Heart left ventricle (tissue), 16 donors: Measurements from ENCODE around the gene UNC119B. TPM values are rescaled to one million over a fixed set of nuclear protein-coding genes. Genes with fewer than 3 reads are reported as not detected.

ENCODE experiments used
- ATAC-seq, 4 donors: fragments of 200-7000 bp; cut with Tn5 transposase; one replicate each; pipeline ENCODE4 v1.9.1; 2020 to 2022; ENCODE audit warnings: moderate library complexity in 4 of 4, mild to moderate bottlenecking in 3 of 4, moderate number of reproducible peaks in 1 of 4
- DNase-seq, 5 donors: peaks; one replicate each; pipeline ENCODE4 v3.0.0-alpha.2; 2020
- H3K27ac ChIP-seq, 12 donors: fragments of 200-600 bp; sonication (generic) in 4 of 12; one replicate each; pipeline versions ENCODE4 v1.5.0 to v1.8.0; 2016 to 2022; ENCODE audit warnings: mild to moderate bottlenecking in 2 of 12
- H3K27me3 ChIP-seq, 9 donors: fragments of 200-600 bp; sonication (generic) in 2 of 9; one replicate each; pipeline versions ENCODE4 v1.5.1 to v1.8.0; 2016 to 2022; ENCODE audit warnings: mild to moderate bottlenecking in 3 of 9
- H3K36me3 ChIP-seq, 9 donors: fragments of 200-600 bp; sonication (generic) in 2 of 9; one replicate each; pipeline versions ENCODE4 v1.5.0 to v1.8.0; 2018 to 2022; ENCODE audit warnings: mild to moderate bottlenecking in 2 of 9
- H3K4me1 ChIP-seq, 12 donors: fragments of 200-600 bp; sonication (generic) in 4 of 12; one replicate each; pipeline versions ENCODE4 v1.5.0 to v1.8.0; 2016 to 2022; ENCODE audit warnings: mild to moderate bottlenecking in 3 of 12
- H3K4me3 ChIP-seq, 12 donors: fragments of 200-600 bp; sonication (generic) in 4 of 12; one replicate each; pipeline versions ENCODE4 v1.5.0 to v1.8.0; 2017 to 2022; ENCODE audit warnings: mild to moderate bottlenecking in 9 of 12, moderate library complexity in 4 of 12
- H3K9me3 ChIP-seq, 12 donors: fragments of 200-600 bp; sonication (generic) in 4 of 12; one replicate each; pipeline versions ENCODE4 v1.5.0 to v1.8.0; 2016 to 2022; ENCODE audit warnings: mild to moderate bottlenecking in 1 of 12
- CTCF ChIP-seq, 12 donors: fragments of 200-600 bp; sonication (generic) in 4 of 12; IDR thresholded peaks; one replicate each; pipeline versions ENCODE4 v1.5.0 to v1.8.0; 2018 to 2022; ENCODE audit warnings: antibody characterized with exemption in 12 of 12, mild to moderate bottlenecking in 5 of 12
- POLR2A ChIP-seq, 2 donors: fragments of 450-650 bp; IDR thresholded peaks; one replicate each; pipeline ENCODE4 v1.6.1; 2017; ENCODE audit warnings: antibody characterized with exemption in 2 of 2, mild to moderate bottlenecking in 2 of 2, moderate library complexity in 2 of 2
- WGBS, 4 donors: extraction: QIAGEN DNeasy Blood & Tissue Kit in 2 of 4; methylation state at CpG; one replicate each; pipeline versions ENCODE4 v1.1.5 to v1.1.7; 2013 to 2018; 5-methylcytosine and 5-hydroxymethylcytosine counted together
- intact Hi-C, 10 donors: fragments of 100-400 bp; cut with DNase I; formaldehyde crosslinking; loops; one replicate each; pipeline versions ENCODE4 v1.11.1 to v1.14.2; 2022
- polyA plus RNA-seq, 2 donors: library from polyadenylated mRNA; stranded (reverse); fragments of 200-250 nt; gene quantifications; one replicate each; pipeline ENCODE4 v1.2.3, GENCODE V29; 2013
- total RNA-seq, 9 donors: library from RNA; depleted of rRNA in 2 of 9; stranded (reverse); fragments of >200 nt in 2 of 9; fragmentation: NEBNext Ultra II Directional in 3 of 9; extraction: Animal tissue kit (Norgen Biotek cat#: 25700) in 3 of 9; gene quantifications; one replicate each; pipeline versions ENCODE4 v1.1.0 to v1.2.4, GENCODE V29; 2016 to 2023
- donor health status: ischemic (EF 13 %, LVEDD 7.1; RV severe dilation, severe dysfunction).
- donor health status: healthy with polysubstance abuse.
- donor health status: DM: no; HTN: yes; CAD: no.
- donor health status: DM: no; HTN: no; CAD: no.
- donor health status: ischemic (EF 25% LVEDD 6.9; RV normal size, moderate dysfunction).
- donor health status: ischemic (EF 25% LVEDD 5.7; RV mildly dilated, moderate dysfunction).
- donor health status: healthy.
- donor health status: DM: yes; HTN: yes; CAD: no.
- donor health status: ischemic (EF 35%, LVEDD 5.7; RV mildly dilated, moderate dysfunction).
- donor health status: nonischemic (EF 11% LVEDD 7.7; RV severe dilation, severe dysfunction).
- donor health status: DM: yes; HTN: yes; CAD: no.
- donor health status: PGD.
- donor health status: ischemic (EF 29% LVEDD 5.4; RV normal size, mild dysfunction).
- donor health status: nonischemic (EF 23%, LVEDD 6.1; RV moderate dilation, normal function).

Gene UNC119B
- total and polyA plus RNA-seq, 11 donors, result 3.9 to 13.7 (median 10.7) TPM

DNA sequence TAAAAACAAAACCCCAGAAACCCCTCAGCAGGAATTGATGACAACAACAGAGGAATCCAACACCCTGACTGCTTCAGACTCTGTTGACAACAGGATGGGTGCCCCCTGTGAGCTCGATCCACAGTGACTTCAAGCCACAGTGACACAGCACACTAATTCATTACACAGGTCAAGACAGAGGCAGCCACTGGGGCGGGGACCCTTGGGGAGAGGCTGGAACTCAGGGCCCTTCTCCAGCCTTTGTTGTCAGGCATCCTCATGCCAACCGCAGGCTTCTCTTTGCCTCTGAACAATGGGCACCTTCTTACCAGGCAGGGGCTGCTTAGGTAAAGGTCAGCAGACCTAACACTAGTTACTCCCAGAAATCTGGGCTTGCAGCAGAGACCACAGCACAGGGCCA is 53.0 kb downstream of the UNC119B start:
- Histone ChIP-seq H3K9me3 (no peaks in the 10 kb centered on the region), H3K27me3 (no peaks in the 10 kb centered on the region), H3K4me1 (peaks cover 0 to 21% (median 10%) of the 10 kb centered on the region in 12 donors), H3K36me3 (peaks cover 0 to 72% (median 55%) of the 10 kb centered on the region in 9 donors), H3K4me3 (no peak overlapping the region), H3K27ac (peak overlapping the region in 1 of 12 donors; percentile 74)
- no peak for TF ChIP-seq CTCF (IDR thresholded peaks at IDR 0.05)
- TF ChIP-seq POLR2A (IDR thresholded peaks at IDR 0.05), result no peak
- no peak for ATAC-seq
- intact Hi-C loops, result loop anchor here in 3 of 10 donors (10.0 kb wide), 2 partner anchors 72 to 142 kb away; partner anchors contain the start of gene SPPL3 (in 2 of the 3)
- no peak for DNase-seq
- 73 to 77% (median 75%) methylated on average over 3 of the region's 3 CpGs for WGBS, 4 donors

GRCh38 chr12:120764816-120765215 is 54.6 kb downstream of the UNC119B start:
- no peak for DNase-seq
- WGBS, 4 donors, result 77 to 90% (median 83%) methylated on average over 9 of the region's 9 CpGs
- peaks cover 0 to 21% (median 10%) of the 10 kb centered on the region in 12 donors for H3K4me1 ChIP-seq
- H3K9me3 ChIP-seq, result no peaks in the 10 kb centered on the region
- H3K4me3 ChIP-seq, result no peak overlapping the region
- TF ChIP-seq CTCF (IDR thresholded peaks at IDR 0.05) (no peak), POLR2A (IDR thresholded peaks at IDR 0.05) (no peak)
- no peaks in the 10 kb centered on the region for H3K27me3 ChIP-seq
- peak overlapping the region in 1 of 12 donors; percentile 38 for H3K27ac ChIP-seq
- peaks cover 0 to 84% (median 68%) of the 10 kb centered on the region in 9 donors for H3K36me3 ChIP-seq
- intact Hi-C loops, result loop anchor here in 3 of 10 donors (10.0 kb wide), 2 partner anchors 70 to 140 kb away; partner anchors contain the start of gene SPPL3 (in 2 of the 3)
- ATAC-seq, result no peak

- no peaks in the 10 kb centered on the region for H3K9me3 ChIP-seq
- no peak overlapping the region for H3K27ac ChIP-seq
- no peaks in the 10 kb centered on the region for H3K27me3 ChIP-seq
- peaks cover 0 to 80% (median 68%) of the 10 kb centered on the region in 9 donors for H3K36me3 ChIP-seq
- DNase-seq (no peak), ATAC-seq (no peak)
- peaks cover 0 to 11% (median 7%) of the 10 kb centered on the region in 12 donors for H3K4me1 ChIP-seq
- intact Hi-C loops, result loop anchor here in 3 of 10 donors (10.0 kb wide), 2 partner anchors 68 to 138 kb away; partner anchors contain the start of gene SPPL3 (in 2 of the 3)
- 79 to 97% (median 86%) methylated on average over 4 to 5 of the region's 5 CpGs for WGBS, 4 donors
- TF ChIP-seq CTCF (IDR thresholded peaks at IDR 0.05) (no peak), POLR2A (IDR thresholded peaks at IDR 0.05) (no peak)
- no peak overlapping the region for H3K4me3 ChIP-seq
Measured at GRCh38 chr12:120766566-120766965, 56.3 kb downstream of the UNC119B start.

DNA sequence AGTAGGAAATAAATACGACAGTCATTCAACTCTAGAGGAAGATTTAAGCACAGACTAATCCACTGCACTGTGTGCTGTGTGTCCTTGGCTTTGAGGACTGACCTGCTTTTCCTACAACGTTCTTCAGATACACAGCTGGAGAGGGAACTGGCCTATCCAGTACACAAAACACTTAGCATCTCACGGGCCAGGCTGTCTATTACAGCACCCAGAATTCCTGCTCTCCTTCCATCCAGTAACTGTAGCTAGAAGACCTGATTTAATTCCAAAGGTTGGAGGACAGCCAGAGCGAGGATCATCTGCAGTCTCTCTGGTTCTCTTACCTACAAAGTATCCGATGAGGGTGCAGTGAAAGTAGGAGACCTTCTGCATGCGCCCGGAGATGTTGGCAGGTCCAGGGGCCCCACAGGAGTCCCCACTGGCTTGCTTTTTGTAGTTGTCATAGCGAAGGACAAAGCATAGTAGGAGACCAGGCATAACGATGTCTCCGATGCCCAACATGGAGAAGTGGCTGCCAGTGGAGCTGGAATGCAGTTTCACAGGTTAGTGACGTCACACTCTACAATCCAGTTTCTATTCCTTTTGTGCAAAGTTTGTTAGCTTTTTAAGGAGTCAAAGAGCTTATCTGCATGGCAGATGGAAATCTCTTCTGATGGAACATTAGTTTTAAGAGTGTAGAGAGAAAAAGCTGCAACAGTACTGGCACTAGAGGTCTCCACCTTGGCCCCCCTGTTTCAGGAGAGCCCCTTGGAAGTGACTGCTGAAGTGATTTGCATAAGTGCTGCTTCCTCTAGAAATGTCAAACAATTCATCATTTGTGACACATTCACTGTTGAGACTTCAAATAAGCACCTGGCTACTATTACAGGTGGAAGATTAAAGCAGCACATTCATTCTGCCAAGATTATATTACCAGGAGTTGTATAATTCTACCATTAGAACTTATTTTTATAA is 57.1 kb downstream of the UNC119B start:
- 85 to 96% (median 92%) methylated on average over 11 of the region's 11 CpGs for WGBS, 4 donors
- Histone ChIP-seq H3K27me3 (no peaks in the 10 kb centered on the region), H3K4me1 (peaks cover 0 to 3% (median under 1%) of the 10 kb centered on the region in 12 donors), H3K36me3 (peaks cover 0 to 86% (median 69%) of the 10 kb centered on the region in 9 donors), H3K27ac (no peak overlapping the region), H3K4me3 (no peak overlapping the region), H3K9me3 (no peaks in the 10 kb centered on the region)
- DNase-seq (no peak), ATAC-seq (no peak)
- intact Hi-C loops, result loop anchor here in 3 of 10 donors (10.0 kb wide), 2 partner anchors 67 to 137 kb away; partner anchors contain the start of gene SPPL3 (in 2 of the 3)
- TF ChIP-seq POLR2A (IDR thresholded peaks at IDR 0.05) (no peak), CTCF (IDR thresholded peaks at IDR 0.05) (no peak)
